Endodermal cell (in vitro differentiated cells): ENCODE measurements around the gene DNAJB12. TPM values are rescaled to one million over a fixed set of nuclear protein-coding genes. Genes with fewer than 3 reads are reported as not detected.

Source experiments
- DNase-seq: peaks from one replicate; pipeline ENCODE4 v3.0.0-alpha.2; 2017
- H3K27ac ChIP-seq: 2 replicates; pipeline ENCODE4 v1.5.1; 2013; ENCODE audit warnings: mild to moderate bottlenecking, low read depth, low read length, moderate library complexity
- H3K27me3 ChIP-seq: 2 replicates; pipeline ENCODE4 v1.6.1; 2013; ENCODE audit warnings: mild to moderate bottlenecking, low read length, moderate library complexity; ENCODE audit not compliant: insufficient read depth, control insufficient read depth, poor library complexity, severe bottlenecking
- H3K36me3 ChIP-seq: 2 replicates; pipeline ENCODE4 v1.7.0; 2013; ENCODE audit warnings: mild to moderate bottlenecking, low read length, moderate library complexity; ENCODE audit not compliant: control insufficient read depth, insufficient read depth
- H3K4me1 ChIP-seq: one replicate; pipeline ENCODE4 v1.7.0; 2013; ENCODE audit warnings: low read length; ENCODE audit not compliant: control insufficient read depth, insufficient read depth
- H3K4me3 ChIP-seq: 2 replicates; pipeline ENCODE4 v1.5.1; 2013; ENCODE audit warnings: mild to moderate bottlenecking, low read length, moderate library complexity
- H3K9ac ChIP-seq: 2 replicates; pipeline ENCODE4 v1.6.1; 2013; ENCODE audit warnings: mild to moderate bottlenecking, low read length, moderate library complexity; ENCODE audit not compliant: poor library complexity, severe bottlenecking; ENCODE audit errors: extremely low read depth
- H3K9me3 ChIP-seq: 2 replicates; pipeline ENCODE4 v1.6.1; 2013; ENCODE audit warnings: mild to moderate bottlenecking, low read length, moderate library complexity; ENCODE audit not compliant: control insufficient read depth
- H3K27ac Mint-ChIP-seq: 2 replicates; pipeline ENCODE4 v1.8.0; 2020; ENCODE audit warnings: mixed read lengths
- H3K27me3 Mint-ChIP-seq: 2 replicates; pipeline ENCODE4 v1.8.0; 2021; ENCODE audit warnings: mild to moderate bottlenecking, mixed read lengths; ENCODE audit not compliant: insufficient read depth
- H3K36me3 Mint-ChIP-seq: 2 replicates; pipeline ENCODE4 v1.8.0; 2020; ENCODE audit warnings: low read depth, mixed read lengths
- H3K4me1 Mint-ChIP-seq: 2 replicates; pipeline ENCODE4 v1.8.0; 2020; ENCODE audit warnings: mixed read lengths
- H3K4me3 Mint-ChIP-seq: 2 replicates; pipeline ENCODE4 v1.8.0; 2020; ENCODE audit warnings: mild to moderate bottlenecking, moderate library complexity, mixed read lengths
- H3K9me3 Mint-ChIP-seq: 2 replicates; pipeline ENCODE4 v1.8.0; 2020; ENCODE audit warnings: mild to moderate bottlenecking, mixed read lengths
- CTCF ChIP-seq: fragments of 200-600 bp; sonication (generic); conservative IDR thresholded peaks from 2 replicates; pipeline ENCODE4 v1.5.0; 2021; ENCODE audit warnings: antibody characterized with exemption, mild to moderate bottlenecking
- WGBS, 2 experiments: methylation state at CpG; one replicate each; pipeline versions ENCODE4 v1.1.5 to v1.1.7; 2013; ENCODE audit warnings: missing lambda C conversion rate in 2 of 2, mixed read lengths in 1 of 2; ENCODE audit not compliant: insufficient coverage in 1 of 2, insufficient read length in 1 of 2; 5-methylcytosine and 5-hydroxymethylcytosine counted together
- total RNA-seq, 2 donors: library from RNA; stranded (reverse); fragmentation: NEBNext Ultra II Directional in 1 of 2; extraction: Animal tissue kit (Norgen Biotek cat#: 25700) in 1 of 2; gene quantifications; 2 replicates in 1 of 2; 3 replicates in 1 of 2; pipeline ENCODE4 v1.2.1, GENCODE V29; 2021

Gene DNAJB12
- total RNA-seq, 2 donors from 2014 or later = 22.6 to 27.5 TPM

GRCh38 chr10:72320676-72321247, 34.0 kb downstream of the DNAJB12 start:
- peak; percentile 90 for DNase-seq
- Mint-ChIP-seq H3K36me3 (no peaks in the 10 kb centered on the region), H3K9me3 (no peaks in the 10 kb centered on the region), H3K27me3 (peaks cover 6% of the 10 kb centered on the region), H3K4me3 (no peak overlapping the region), H3K27ac (peak overlapping the region; percentile 97), H3K4me1 (peaks cover 23% of the 10 kb centered on the region)
- TF ChIP-seq CTCF = no peak
- Histone ChIP-seq H3K27me3 (no peaks in the 10 kb centered on the region), H3K27ac (peak overlapping the region; percentile 79), H3K4me3 (no peak overlapping the region), H3K9ac (peak overlapping the region; percentile 33), H3K36me3 (no peaks in the 10 kb centered on the region), H3K9me3 (no peaks in the 10 kb centered on the region), H3K4me1 (peaks cover 14% of the 10 kb centered on the region)
- 38 to 44% methylated on average over 10 to 12 of the region's 12 CpGs for WGBS, 2 experiments

- Histone ChIP-seq H3K9ac (no peak overlapping the region), H3K27me3 (no peaks in the 10 kb centered on the region), H3K27ac (peak overlapping the region; percentile 79), H3K4me3 (no peak overlapping the region), H3K36me3 (no peaks in the 10 kb centered on the region), H3K4me1 (peaks cover 14% of the 10 kb centered on the region), H3K9me3 (no peaks in the 10 kb centered on the region)
- H3K36me3 Mint-ChIP-seq = no peaks in the 10 kb centered on the region
- H3K27ac Mint-ChIP-seq = peak overlapping the region; percentile 97
- DNase-seq = peak; percentile 90
- 24 to 29% methylated on average over 22 to 60 of the region's 60 CpGs for WGBS, 2 experiments
- peaks cover 6% of the 10 kb centered on the region for H3K27me3 Mint-ChIP-seq
- TF ChIP-seq CTCF = peak; percentile 14
- peak overlapping the region; percentile 42 for H3K4me3 Mint-ChIP-seq
- H3K4me1 Mint-ChIP-seq = peaks cover 32% of the 10 kb centered on the region
- H3K9me3 Mint-ChIP-seq = no peaks in the 10 kb centered on the region
Measured at GRCh38 chr10:72319416-72320254, 35.1 kb downstream of the DNAJB12 start.

- Histone ChIP-seq H3K4me1 (peaks cover 14% of the 10 kb centered on the region), H3K36me3 (no peaks in the 10 kb centered on the region), H3K27ac (peak overlapping the region; percentile 79), H3K27me3 (no peaks in the 10 kb centered on the region), H3K9ac (no peak overlapping the region), H3K9me3 (no peaks in the 10 kb centered on the region), H3K4me3 (no peak overlapping the region)
- no peak for TF ChIP-seq CTCF
- 86 to 92% methylated on average over 9 to 10 of the region's 10 CpGs for WGBS, 2 experiments
- peak overlapping the region; percentile 69 for H3K27ac Mint-ChIP-seq
- no peaks in the 10 kb centered on the region for H3K9me3 Mint-ChIP-seq
- no peaks in the 10 kb centered on the region for H3K36me3 Mint-ChIP-seq
- peak overlapping the region; percentile 42 for H3K4me3 Mint-ChIP-seq
- peak; percentile 63 for DNase-seq
- peaks cover 32% of the 10 kb centered on the region for H3K4me1 Mint-ChIP-seq
- peaks cover 6% of the 10 kb centered on the region for H3K27me3 Mint-ChIP-seq
Measured at GRCh38 chr10:72318418-72319262, 36.1 kb downstream of the DNAJB12 start.
